MCF 10A (cell line): Measurements from ENCODE around the gene LMNTD1. TPM values are rescaled to one million over a fixed set of nuclear protein-coding genes. Genes with fewer than 3 reads are reported as not detected.

Experiments used
- BruUV-seq: library from RNA; stranded (reverse); fragments of 400-500 nt; replicated peaks from 2 replicates; lab custom pipeline; 2021; lab: Mats Ljungman, UMichigan
- CTCF ChIA-PET: fragments of 300-600 bp; sonication (Branson Sonifier 250); formaldehyde crosslinking; extraction: SDS; loops from one replicate; lab custom pipeline; 2021; ENCODE audit warnings: antibody characterized with exemption, inconsistent platforms; lab: Yijun Ruan, JAX
- POLR2A ChIA-PET: fragments of 300-600, 350-650 bp; sonication (Branson Sonifier 250); formaldehyde crosslinking; extraction: SDS; loops from one replicate; lab custom pipeline; 2020; ENCODE audit warnings: antibody characterized with exemption, inconsistent platforms; lab: Yijun Ruan, JAX
- DNase-seq: peaks from one replicate; pipeline ENCODE4 v3.0.0-alpha.2; 2018; ENCODE audit not compliant: unreplicated experiment
- H3K27ac Mint-ChIP-seq: one replicate; pipeline ENCODE4 v1.8.0; 2022; ENCODE audit warnings: mild to moderate bottlenecking, low read depth, mixed read lengths; ENCODE audit not compliant: unreplicated experiment
- H3K27me3 Mint-ChIP-seq: one replicate; pipeline ENCODE4 v1.8.0; 2022; ENCODE audit warnings: mixed read lengths; ENCODE audit not compliant: insufficient read depth, unreplicated experiment
- H3K36me3 Mint-ChIP-seq: one replicate; pipeline ENCODE4 v1.8.0; 2022; ENCODE audit warnings: mild to moderate bottlenecking, moderate library complexity, mixed read lengths; ENCODE audit not compliant: insufficient read depth, unreplicated experiment
- H3K4me1 Mint-ChIP-seq: one replicate; pipeline ENCODE4 v1.8.0; 2022; ENCODE audit warnings: mixed read lengths; ENCODE audit not compliant: insufficient read depth, unreplicated experiment
- H3K4me3 Mint-ChIP-seq: one replicate; pipeline ENCODE4 v1.8.0; 2022; ENCODE audit warnings: mild to moderate bottlenecking, moderate library complexity, mixed read lengths; ENCODE audit not compliant: unreplicated experiment
- H3K9me3 Mint-ChIP-seq: one replicate; pipeline ENCODE4 v1.8.0; 2022; ENCODE audit warnings: mixed read lengths; ENCODE audit not compliant: unreplicated experiment
- intact Hi-C: fragments of 100-400 bp; cut with micrococcal nuclease; formaldehyde crosslinking; loops from 2 replicates; pipeline ENCODE4 v1.14.1; 2022
- total RNA-seq: library from RNA; stranded (reverse); gene quantifications from 2 replicates; pipeline ENCODE4 v1.2.3, GENCODE V29; 2022
- TF ChIP-seq, protein P1 (sequence below): fragments of 200-600 bp; IDR thresholded peaks from one replicate; pipeline ENCODE4 v1.8.0; 2022; ENCODE audit warnings: antibody characterized with exemption, mild to moderate bottlenecking; ENCODE audit not compliant: unreplicated experiment

Gene LMNTD1
- total RNA-seq, 1 experiment from 2014 or later: not detected

DNA sequence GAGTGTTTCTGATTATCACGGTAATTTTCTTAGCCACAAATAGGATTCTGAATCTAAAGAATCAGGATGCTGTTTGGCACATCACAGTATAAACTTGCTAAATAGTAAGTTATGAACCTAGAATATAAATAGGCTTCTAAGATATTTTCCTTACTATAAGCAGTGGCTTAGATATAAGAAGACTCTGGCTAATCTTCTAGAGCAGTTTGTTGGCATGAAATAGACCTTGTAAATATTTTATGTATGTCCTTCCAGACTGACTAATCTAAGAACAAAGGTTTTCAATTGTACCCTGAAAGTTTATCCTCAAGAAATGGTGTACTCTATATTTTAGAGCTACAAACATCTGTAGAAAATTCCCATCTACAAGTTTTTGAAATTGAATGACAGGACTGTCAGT is 48.3 kb downstream of the LMNTD1 start:
- TF ChIP-seq, protein P1, sequence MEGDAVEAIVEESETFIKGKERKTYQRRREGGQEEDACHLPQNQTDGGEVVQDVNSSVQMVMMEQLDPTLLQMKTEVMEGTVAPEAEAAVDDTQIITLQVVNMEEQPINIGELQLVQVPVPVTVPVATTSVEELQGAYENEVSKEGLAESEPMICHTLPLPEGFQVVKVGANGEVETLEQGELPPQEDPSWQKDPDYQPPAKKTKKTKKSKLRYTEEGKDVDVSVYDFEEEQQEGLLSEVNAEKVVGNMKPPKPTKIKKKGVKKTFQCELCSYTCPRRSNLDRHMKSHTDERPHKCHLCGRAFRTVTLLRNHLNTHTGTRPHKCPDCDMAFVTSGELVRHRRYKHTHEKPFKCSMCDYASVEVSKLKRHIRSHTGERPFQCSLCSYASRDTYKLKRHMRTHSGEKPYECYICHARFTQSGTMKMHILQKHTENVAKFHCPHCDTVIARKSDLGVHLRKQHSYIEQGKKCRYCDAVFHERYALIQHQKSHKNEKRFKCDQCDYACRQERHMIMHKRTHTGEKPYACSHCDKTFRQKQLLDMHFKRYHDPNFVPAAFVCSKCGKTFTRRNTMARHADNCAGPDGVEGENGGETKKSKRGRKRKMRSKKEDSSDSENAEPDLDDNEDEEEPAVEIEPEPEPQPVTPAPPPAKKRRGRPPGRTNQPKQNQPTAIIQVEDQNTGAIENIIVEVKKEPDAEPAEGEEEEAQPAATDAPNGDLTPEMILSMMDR: no peak
- DNase-seq: no peak
- no TSS peak for BruUV-seq
- no peaks in the 10 kb centered on the region for H3K36me3 Mint-ChIP-seq
- intact Hi-C loops: no loop called here
- peaks cover 9% of the 10 kb centered on the region for H3K4me1 Mint-ChIP-seq
- no peaks in the 10 kb centered on the region for H3K27me3 Mint-ChIP-seq
- no peak overlapping the region for H3K4me3 Mint-ChIP-seq
- H3K27ac Mint-ChIP-seq: no peak overlapping the region
- CTCF ChIA-PET: no interaction called here
- no peaks in the 10 kb centered on the region for H3K9me3 Mint-ChIP-seq
- POLR2A ChIA-PET: no interaction called here

DNA sequence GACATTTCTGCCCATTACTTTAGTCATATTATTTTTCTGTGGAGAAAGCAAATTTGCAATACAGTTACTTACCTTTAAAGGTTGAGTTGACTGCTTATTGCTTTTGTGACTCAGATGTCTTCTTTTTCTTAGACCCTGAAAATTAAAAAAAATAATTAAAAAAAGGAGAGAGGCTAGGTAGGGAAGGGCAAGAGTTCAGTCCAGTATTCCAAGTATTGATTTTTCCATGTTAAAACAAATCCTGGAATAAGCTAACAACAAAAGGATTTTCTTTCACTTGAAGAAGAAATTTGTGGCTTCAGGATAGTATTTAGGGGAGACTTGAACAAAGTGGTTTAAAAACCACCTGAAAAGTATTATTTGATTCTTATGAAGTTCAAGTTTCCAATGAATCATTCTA is 49.4 kb downstream of the LMNTD1 start:
- POLR2A ChIA-PET: no interaction called here
- CTCF ChIA-PET: no interaction called here
- DNase-seq: no peak
- Mint-ChIP-seq H3K27ac (no peak overlapping the region), H3K9me3 (no peaks in the 10 kb centered on the region), H3K4me1 (peaks cover 9% of the 10 kb centered on the region), H3K4me3 (no peak overlapping the region), H3K27me3 (no peaks in the 10 kb centered on the region), H3K36me3 (no peaks in the 10 kb centered on the region)
- intact Hi-C loops: no loop called here
- BruUV-seq: no TSS peak
- TF ChIP-seq, protein P1: no peak

DNA sequence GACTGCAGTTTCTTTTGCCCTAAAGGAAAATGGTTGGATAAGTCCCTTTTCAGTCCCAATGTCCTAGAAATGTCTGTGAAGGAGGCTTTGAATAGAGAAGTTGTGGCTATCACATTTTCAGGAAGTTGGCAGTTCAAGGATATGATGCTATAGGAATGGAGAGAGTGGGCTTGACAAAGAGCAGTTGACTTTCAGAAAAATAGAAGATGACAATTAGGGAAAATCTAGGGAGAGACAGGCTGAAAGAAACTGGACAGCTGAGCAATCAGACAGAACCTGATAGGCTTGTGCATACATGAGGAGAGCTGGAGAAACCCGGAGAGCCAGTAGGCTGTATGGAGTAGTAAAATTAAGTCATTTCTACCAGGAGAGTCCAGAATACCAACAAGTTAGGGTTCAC is 50.5 kb downstream of the LMNTD1 start:
- TF ChIP-seq, protein P1: no peak
- no TSS peak for BruUV-seq
- Mint-ChIP-seq H3K9me3 (no peaks in the 10 kb centered on the region), H3K4me3 (no peak overlapping the region), H3K4me1 (peaks cover 9% of the 10 kb centered on the region), H3K36me3 (no peaks in the 10 kb centered on the region), H3K27ac (no peak overlapping the region), H3K27me3 (no peaks in the 10 kb centered on the region)
- no peak for DNase-seq
- intact Hi-C loops: no loop called here
- ChIA-PET CTCF (interaction anchor here (0.7 kb wide), 1 partner anchor 108 kb away, joined by 3 read pairs; no protein-coding TSS in a partner anchor), POLR2A (no interaction called here)

DNA sequence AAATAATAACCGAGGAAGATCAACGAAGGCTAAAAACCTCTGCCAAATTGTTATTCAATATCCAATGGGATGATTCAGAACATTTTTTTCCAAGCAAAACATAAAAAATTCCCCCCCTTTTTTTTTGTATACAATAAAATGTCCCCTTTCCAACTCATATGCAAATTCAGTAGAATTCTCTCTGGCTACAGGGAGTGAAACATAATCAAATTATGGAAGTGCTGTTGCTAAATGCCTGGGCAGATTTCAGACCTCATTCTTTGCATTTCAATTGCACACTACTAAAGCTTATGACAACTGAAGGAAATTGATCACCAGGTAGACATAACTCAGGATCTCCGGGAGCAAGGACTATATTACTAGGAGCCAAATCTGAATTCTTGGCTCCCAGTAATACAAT is 51.0 kb downstream of the LMNTD1 start:
- TF ChIP-seq, protein P1: no peak
- intact Hi-C loops: no loop called here

More for the DNA sequence above, 51.0 kb downstream of the LMNTD1 start:
- CTCF ChIA-PET: no interaction called here
- Mint-ChIP-seq H3K36me3 (no peaks in the 10 kb centered on the region), H3K27me3 (no peaks in the 10 kb centered on the region), H3K27ac (no peak overlapping the region), H3K4me3 (no peak overlapping the region), H3K4me1 (peaks cover 9% of the 10 kb centered on the region), H3K9me3 (no peaks in the 10 kb centered on the region)
- DNase-seq: no peak
- no TSS peak for BruUV-seq
- POLR2A ChIA-PET: interaction anchor here (1.1 kb wide), 1 partner anchor 123 kb away, joined by 3 read pairs; no protein-coding TSS in a partner anchor
